MM.1S (cell line): ENCODE measurements around the gene P2RY12.

Source experiments
- DNase-seq: peaks from one replicate; pipeline ENCODE4 v3.0.0-alpha.2; 2015
- H2AFZ ChIP-seq: fragments of 300-600 bp; sonication (generic); 2 replicates; pipeline ENCODE4 v1.6.0; 2016; ENCODE audit warnings: antibody characterized with exemption, low read length
- H3F3A ChIP-seq: fragments of 300-600 bp; sonication (generic); 2 replicates; pipeline ENCODE4 v1.6.1; 2016; ENCODE audit warnings: mild to moderate bottlenecking, antibody characterized with exemption, low read length, moderate library complexity, mixed read lengths; ENCODE audit not compliant: insufficient read depth
- H3K27ac ChIP-seq: fragments of 300-600 bp; sonication (generic); 2 replicates; pipeline ENCODE4 v1.5.1; 2016; ENCODE audit warnings: mild to moderate bottlenecking, low read length
- H3K27me3 ChIP-seq: fragments of 300-600 bp; sonication (generic); replicated peaks from 2 replicates; pipeline ENCODE4 v1.6.0; 2016; ENCODE audit warnings: low read length; ENCODE audit not compliant: insufficient read depth
- H3K36me3 ChIP-seq: fragments of 300-600 bp; sonication (generic); replicated peaks from 2 replicates; pipeline ENCODE4 v1.6.1; 2016; ENCODE audit warnings: mild to moderate bottlenecking, low read length, mixed read lengths; ENCODE audit not compliant: insufficient read depth
- H3K4me1 ChIP-seq: fragments of 300-600 bp; sonication (generic); 2 replicates; pipeline ENCODE4 v1.6.1; 2016; ENCODE audit warnings: low read length, mixed read lengths
- H3K4me2 ChIP-seq: fragments of 300-600 bp; sonication (generic); 2 replicates; pipeline ENCODE4 v1.6.0; 2016; ENCODE audit warnings: low read depth, low read length
- H3K4me3 ChIP-seq: fragments of 300-600 bp; sonication (generic); 2 replicates; pipeline ENCODE4 v1.5.1; 2016; ENCODE audit warnings: low read length, mixed read lengths
- H3K79me2 ChIP-seq: fragments of 300-600 bp; sonication (generic); 2 replicates; pipeline ENCODE4 v1.6.1; 2016; ENCODE audit warnings: mixed run types, low read length, mixed read lengths
- H3K9ac ChIP-seq: fragments of 300-600 bp; sonication (generic); 2 replicates; pipeline ENCODE4 v1.6.1; 2016; ENCODE audit warnings: low read length, mixed read lengths
- H3K9me2 ChIP-seq: fragments of 300-600 bp; sonication (generic); replicated peaks from 2 replicates; pipeline ENCODE4 v1.6.1; 2016; ENCODE audit warnings: mild to moderate bottlenecking, low read length, mixed read lengths; ENCODE audit not compliant: insufficient read depth
- H3K9me3 ChIP-seq: fragments of 300-600 bp; sonication (generic); replicated peaks from 2 replicates; pipeline ENCODE4 v1.6.1; 2016; ENCODE audit warnings: mild to moderate bottlenecking, low read length, mixed read lengths; ENCODE audit not compliant: insufficient read depth
- H4K20me1 ChIP-seq: fragments of 300-600 bp; sonication (generic); 2 replicates; pipeline ENCODE4 v1.6.1; 2016; ENCODE audit warnings: mild to moderate bottlenecking, low read length, moderate library complexity, mixed read lengths; ENCODE audit not compliant: insufficient read depth
- EZH2 ChIP-seq: fragments of 300-600 bp; sonication (generic); optimal IDR thresholded peaks from 2 replicates; pipeline ENCODE3; 2017; ENCODE audit warnings: low read depth, mild to moderate bottlenecking, antibody characterized with exemption, low read length, mixed read lengths
- EZH2phosphoT487 ChIP-seq: fragments of 300-600 bp; sonication (generic); IDR thresholded peaks from 2 replicates; pipeline ENCODE4 v1.6.1; 2018; ENCODE audit warnings: antibody characterized with exemption, low read length
- TF ChIP-seq, protein P1 (sequence below): fragments of 300-600 bp; sonication (generic); IDR thresholded peaks from 2 replicates; pipeline ENCODE4 v1.5.1; 2016; ENCODE audit warnings: antibody characterized with exemption, low read length, mixed read lengths

The P2RY12 gene

DNA sequence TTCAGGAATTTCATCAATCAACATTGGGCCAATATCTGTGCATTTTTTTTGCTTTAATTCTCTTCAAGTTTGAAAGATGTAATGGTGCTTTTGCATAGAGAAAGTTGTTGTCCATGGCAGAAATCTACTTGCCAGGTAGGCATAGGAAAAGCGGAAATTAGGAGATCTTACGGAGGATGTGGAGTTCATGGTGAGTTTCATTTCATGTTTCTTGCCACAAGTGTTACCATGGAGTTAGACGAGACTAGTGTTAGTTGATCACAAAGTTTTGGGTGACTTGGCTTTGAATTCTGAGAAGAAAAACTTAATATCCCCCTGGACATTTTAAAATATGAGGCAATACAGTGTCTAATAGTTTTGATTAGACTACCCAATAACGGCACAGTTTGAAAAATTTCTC is 54.2 kb downstream of the P2RY12 start:
- no peaks in the 10 kb centered on the region for H3K4me1 ChIP-seq
- no peak for DNase-seq
- H3K36me3 ChIP-seq = no peaks in the 10 kb centered on the region
- no peak for TF ChIP-seq EZH2
- no peak for TF ChIP-seq EZH2phosphoT487
- TF ChIP-seq, protein P1, sequence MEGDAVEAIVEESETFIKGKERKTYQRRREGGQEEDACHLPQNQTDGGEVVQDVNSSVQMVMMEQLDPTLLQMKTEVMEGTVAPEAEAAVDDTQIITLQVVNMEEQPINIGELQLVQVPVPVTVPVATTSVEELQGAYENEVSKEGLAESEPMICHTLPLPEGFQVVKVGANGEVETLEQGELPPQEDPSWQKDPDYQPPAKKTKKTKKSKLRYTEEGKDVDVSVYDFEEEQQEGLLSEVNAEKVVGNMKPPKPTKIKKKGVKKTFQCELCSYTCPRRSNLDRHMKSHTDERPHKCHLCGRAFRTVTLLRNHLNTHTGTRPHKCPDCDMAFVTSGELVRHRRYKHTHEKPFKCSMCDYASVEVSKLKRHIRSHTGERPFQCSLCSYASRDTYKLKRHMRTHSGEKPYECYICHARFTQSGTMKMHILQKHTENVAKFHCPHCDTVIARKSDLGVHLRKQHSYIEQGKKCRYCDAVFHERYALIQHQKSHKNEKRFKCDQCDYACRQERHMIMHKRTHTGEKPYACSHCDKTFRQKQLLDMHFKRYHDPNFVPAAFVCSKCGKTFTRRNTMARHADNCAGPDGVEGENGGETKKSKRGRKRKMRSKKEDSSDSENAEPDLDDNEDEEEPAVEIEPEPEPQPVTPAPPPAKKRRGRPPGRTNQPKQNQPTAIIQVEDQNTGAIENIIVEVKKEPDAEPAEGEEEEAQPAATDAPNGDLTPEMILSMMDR = no peak
- no peaks in the 10 kb centered on the region for H4K20me1 ChIP-seq
- no peaks in the 10 kb centered on the region for H3K9me2 ChIP-seq
- no peak overlapping the region for H3K27ac ChIP-seq
- H3K79me2 ChIP-seq = no peaks in the 10 kb centered on the region
- no peaks in the 10 kb centered on the region for H3K27me3 ChIP-seq
- no peak overlapping the region for H3K4me3 ChIP-seq
- H3F3A ChIP-seq = no peaks in the 10 kb centered on the region
- H3K9me3 ChIP-seq = no peaks in the 10 kb centered on the region
- H3K4me2 ChIP-seq = no peak overlapping the region
- no peak overlapping the region for H2AFZ ChIP-seq
- no peak overlapping the region for H3K9ac ChIP-seq

- Histone ChIP-seq H3K4me3 (no peak within 1 kb of the TSS), H3K36me3 (no peaks in the 10 kb centered on the region), H3K27me3 (no peaks in the 10 kb centered on the region), H2AFZ (no peak within 1 kb of the TSS), H3K9ac (no peak within 1 kb of the TSS), H3F3A (no peaks in the 10 kb centered on the region), H3K27ac (no peak within 1 kb of the TSS), H4K20me1 (no peaks in the 10 kb centered on the region), H3K4me2 (no peak within 1 kb of the TSS), H3K79me2 (no peaks in the 10 kb centered on the region), H3K9me2 (no peaks in the 10 kb centered on the region), H3K4me1 (no peaks in the 10 kb centered on the region), H3K9me3 (no peaks in the 10 kb centered on the region)
- DNase-seq = no peak
- no peak for TF ChIP-seq EZH2
Measured at GRCh38 chr3:151329363-151329762, 55.2 kb downstream of the P2RY12 start, which contains the start of gene P2RY13. TSS of gene P2RY13 (minus strand) at chr3:151329549. CDS start at chr3:151329528, 21 bp downstream.

DNA sequence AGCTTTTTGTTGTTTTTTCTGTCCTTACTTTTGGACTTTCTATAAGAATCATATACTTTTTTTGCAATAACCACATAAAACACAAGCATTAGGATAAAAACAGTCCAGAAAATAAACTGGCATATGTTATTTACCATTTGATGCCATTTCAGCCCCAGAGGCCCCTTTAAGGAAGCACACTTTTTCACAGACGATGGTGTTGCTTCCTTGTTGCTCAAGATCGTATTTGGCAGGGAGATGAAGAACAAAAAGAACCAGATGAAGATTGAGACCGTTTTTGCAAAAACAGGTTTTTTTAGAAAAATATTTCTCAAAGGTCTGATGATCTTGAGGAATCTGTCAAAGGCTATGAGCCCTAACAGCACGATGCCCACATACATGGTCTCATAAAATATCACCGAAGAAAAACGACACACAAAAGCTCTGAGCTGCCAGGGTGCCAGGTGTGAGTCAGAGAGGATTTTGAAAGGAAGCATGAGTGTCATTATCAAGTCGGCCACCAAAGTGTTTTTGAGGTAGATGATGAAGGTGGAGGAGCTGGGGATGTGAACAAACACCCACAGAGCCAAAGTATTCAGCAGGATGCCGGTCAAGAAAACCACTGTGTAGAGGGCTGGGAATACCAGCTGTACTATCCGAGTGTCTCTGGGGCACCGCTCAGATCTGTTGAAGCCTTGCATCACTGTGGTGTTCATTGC is 56.1 kb downstream of the P2RY12 start:
- no peak overlapping the region for H3K4me3 ChIP-seq
- no peak for TF ChIP-seq EZH2phosphoT487
- no peak for TF ChIP-seq EZH2
- TF ChIP-seq, protein P1 = no peak
- H3K36me3 ChIP-seq = no peaks in the 10 kb centered on the region
- H3K9me3 ChIP-seq = no peaks in the 10 kb centered on the region
- DNase-seq = no peak
- H3K9ac ChIP-seq = no peak overlapping the region
- H3K79me2 ChIP-seq = no peaks in the 10 kb centered on the region
- no peaks in the 10 kb centered on the region for H3K27me3 ChIP-seq
- H3K9me2 ChIP-seq = no peaks in the 10 kb centered on the region
- no peaks in the 10 kb centered on the region for H4K20me1 ChIP-seq
- no peak overlapping the region for H3K27ac ChIP-seq
- H2AFZ ChIP-seq = no peak overlapping the region
- no peaks in the 10 kb centered on the region for H3F3A ChIP-seq
- H3K4me2 ChIP-seq = no peak overlapping the region
- H3K4me1 ChIP-seq = no peaks in the 10 kb centered on the region

GRCh38 chr3:151327571-151328198 is 56.9 kb downstream of the P2RY12 start:
- no peaks in the 10 kb centered on the region for H3K9me3 ChIP-seq
- no peak for DNase-seq
- H2AFZ ChIP-seq = no peak overlapping the region
- no peak for TF ChIP-seq EZH2phosphoT487
- TF ChIP-seq, protein P1 = peak; percentile 56
- TF ChIP-seq EZH2 = no peak
- H3K36me3 ChIP-seq = no peaks in the 10 kb centered on the region
- H3K9me2 ChIP-seq = no peaks in the 10 kb centered on the region
- H3K27me3 ChIP-seq = no peaks in the 10 kb centered on the region
- H3K4me1 ChIP-seq = no peaks in the 10 kb centered on the region
- no peak overlapping the region for H3K4me2 ChIP-seq
- no peaks in the 10 kb centered on the region for H4K20me1 ChIP-seq
- H3F3A ChIP-seq = no peaks in the 10 kb centered on the region
- no peaks in the 10 kb centered on the region for H3K79me2 ChIP-seq
- H3K9ac ChIP-seq = no peak overlapping the region
- H3K4me3 ChIP-seq = no peak overlapping the region
- no peak overlapping the region for H3K27ac ChIP-seq
